Erythroblast (primary cell): ENCODE results near the gene CAMSAP1.

ENCODE experiments used
- GATA1 ChIP-seq: IDR thresholded peaks from 2 replicates; pipeline ENCODE4 v1.6.1; 2011; ENCODE audit warnings: low read depth, mild to moderate bottlenecking, control low read depth, low read length, moderate library complexity
- POLR2A ChIP-seq: IDR thresholded peaks from 2 replicates; pipeline ENCODE4 v1.6.1; 2011; ENCODE audit warnings: mild to moderate bottlenecking, low read length

DNA sequence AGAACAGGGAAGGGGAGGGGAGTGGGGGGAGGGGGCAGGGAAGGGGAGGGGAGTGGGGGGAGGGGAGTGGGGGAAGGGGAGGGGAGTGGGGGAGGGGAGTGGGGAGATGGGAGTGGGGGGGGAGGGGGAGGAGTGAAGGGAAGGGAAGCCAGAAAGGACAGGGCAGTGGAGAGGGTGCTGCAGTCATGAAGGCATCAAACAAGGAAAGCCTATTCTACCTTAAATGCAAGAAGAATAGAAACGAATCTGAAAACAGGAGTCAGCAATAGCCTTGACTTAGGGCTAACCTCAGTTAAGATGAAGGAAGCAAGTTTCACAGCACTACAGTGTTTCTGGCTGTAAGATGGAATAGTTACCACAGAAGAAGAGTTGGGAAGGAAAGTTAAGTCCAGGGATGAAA lies 59.5 kb downstream of the CAMSAP1 start:
- TF ChIP-seq POLR2A, result no peak
- TF ChIP-seq GATA1, result no peak
